HG03378 (cell line): Measurements from ENCODE around the gene MRPL40.
A peak's percentile ranks its signal among the peaks of the same experiment; 100 is the strongest.

Experiments
- ATAC-seq: cut with Tn5 transposase; IDR thresholded peaks from one replicate; pipeline ENCODE4 v1.9.1; 2021; ENCODE audit warnings: mild to moderate bottlenecking, moderate library complexity; ENCODE audit not compliant: unreplicated experiment

MRPL40 gene

DNA sequence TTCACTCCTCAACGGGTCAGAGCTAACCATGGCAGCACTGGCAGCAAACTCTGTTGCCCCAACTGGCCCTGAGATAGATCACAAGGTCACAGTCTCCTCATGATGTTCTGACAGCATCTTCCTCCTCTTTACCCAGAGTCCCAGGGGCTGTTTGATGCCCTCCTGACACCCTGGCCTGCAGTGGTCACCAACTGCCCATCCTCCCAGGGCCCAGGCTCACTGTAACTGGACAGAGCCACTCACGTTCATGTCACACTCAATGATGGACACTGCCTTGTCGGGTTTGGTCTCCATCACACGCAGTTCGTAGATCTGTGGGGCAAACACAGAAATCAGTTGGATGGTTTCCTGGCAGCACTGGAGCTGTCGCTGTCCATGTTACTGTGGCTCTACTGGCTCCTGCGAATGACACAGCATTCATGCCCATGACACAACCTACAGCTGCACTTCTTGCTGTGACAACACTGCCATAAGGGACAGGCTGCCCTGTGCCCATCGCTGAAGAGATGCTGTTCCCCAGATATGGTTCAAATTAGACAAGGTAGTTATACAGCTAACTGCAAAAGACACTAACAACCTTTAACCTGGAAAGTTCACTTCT lies 25.6 kb downstream of the MRPL40 start:
- no peak for ATAC-seq

DNA sequence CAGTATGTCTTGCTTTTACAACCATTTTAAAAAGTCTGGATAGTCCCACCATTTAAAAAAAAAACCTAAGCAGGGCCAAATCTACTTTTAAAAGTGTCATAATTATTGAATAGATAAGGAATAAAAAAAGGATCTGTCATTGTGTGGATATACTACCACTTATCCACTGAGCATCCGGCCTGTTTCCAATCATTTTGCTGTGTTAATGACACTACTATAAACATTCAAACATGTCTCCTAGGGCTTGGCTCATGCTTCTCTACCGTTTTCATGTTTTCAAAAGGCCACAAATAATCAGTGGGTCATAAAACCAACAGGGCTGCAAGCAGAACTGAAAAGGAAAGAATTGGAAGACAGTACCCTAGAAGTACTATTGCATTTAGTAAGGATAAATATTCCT lies 27.7 kb downstream of the MRPL40 start:
- no peak for ATAC-seq

DNA sequence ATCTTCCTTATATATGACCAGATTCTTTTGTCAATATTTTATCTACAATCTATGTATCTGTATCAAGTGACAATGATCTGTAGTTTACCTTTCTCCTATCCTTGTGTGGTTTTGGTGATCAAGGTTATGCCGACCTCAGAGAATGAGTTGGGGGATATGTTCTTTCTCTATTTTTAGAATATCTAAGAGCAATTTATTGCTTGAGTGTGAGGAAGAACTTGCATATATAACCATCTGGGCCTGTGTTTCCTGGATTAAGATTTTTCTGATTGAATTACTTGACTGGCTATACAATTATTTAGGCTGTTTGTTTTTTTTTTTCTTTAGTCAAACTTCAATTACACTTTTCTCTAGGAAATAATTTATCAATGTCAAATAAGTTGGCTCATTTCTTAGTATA lies 29.2 kb downstream of the MRPL40 start:
- ATAC-seq = no peak

DNA sequence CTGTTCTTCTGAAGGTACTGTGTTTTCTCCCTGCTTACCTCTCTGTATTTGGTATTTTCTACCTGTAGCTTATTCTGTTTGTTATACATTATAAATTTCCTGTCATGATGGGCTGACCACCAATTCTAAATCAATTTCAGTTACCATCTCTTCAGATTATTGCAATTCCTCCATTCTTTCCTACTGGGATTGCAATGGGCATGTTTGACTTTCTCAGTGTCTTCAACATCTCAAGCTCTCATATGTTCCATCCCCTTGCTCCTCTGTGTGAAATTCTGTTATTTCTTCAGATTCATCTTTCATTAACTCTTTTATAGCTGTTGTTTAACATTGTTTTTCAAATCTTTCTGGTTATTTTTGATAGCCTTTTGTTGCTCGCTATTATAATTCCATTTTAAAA lies 30.7 kb downstream of the MRPL40 start:
- no peak for ATAC-seq

DNA sequence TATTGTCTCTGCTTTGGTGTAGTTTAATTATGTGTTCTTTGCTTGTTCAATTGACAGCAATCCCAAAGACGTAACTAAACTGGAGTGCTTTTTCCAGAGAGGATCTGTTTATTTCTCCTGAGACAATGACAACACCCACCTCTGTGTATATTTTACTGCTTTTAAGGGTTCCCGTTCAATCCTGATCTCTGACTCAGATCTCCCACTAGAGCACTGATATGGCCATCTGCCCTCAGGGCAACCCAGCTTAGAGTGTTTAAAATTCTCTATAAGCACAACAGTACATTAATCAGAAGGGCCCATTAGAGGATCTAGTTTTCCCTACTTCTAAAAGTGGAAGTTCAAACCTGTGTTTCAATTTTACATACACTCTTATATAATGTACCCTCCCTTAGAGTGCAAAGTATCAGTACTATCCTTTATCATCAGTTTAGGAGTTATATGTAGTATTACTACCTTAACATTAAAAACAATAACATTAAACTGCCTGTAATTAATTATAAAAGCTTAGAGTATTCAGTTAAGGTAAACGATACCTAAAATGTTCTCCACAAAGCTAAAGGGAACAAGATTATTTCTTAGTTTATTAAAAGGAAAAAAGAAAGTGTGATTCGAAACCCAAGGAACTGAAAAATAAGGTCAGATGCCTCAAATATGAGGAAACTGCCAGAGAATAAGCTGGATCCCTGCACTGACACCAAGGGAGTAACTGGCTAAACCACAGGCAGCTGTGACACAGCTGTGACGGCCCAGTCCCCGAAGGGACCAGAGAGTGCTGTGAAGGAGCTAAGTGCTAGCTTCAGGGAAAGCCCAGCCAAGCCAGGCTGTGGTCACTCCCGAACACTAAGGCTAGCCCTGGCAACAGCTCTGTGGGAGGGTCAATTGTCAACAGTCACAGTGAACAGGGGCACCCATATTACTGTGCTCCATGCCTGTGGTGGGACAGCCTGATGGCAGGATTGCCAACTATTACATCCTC lies 31.4 kb downstream of the MRPL40 start:
- ATAC-seq = no peak

DNA sequence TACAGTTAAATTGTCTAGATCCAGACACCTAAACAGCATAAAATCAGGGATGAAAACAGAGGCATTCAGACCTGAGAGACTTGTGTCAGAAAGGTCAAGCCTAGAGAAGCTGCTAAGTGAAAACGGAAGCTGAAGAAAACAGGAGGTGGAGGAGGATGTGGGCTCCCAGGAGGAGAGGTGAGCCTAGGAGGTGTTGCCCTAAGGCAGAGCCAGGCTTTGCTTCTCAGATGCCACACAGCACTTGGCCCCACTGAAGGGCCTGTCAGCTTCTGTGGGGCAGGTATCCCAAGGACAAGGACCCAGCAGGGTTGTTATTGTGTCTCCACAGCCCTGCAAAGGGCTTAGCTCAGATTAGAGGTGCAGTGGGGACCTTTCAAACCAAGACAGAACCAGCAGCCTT lies 32.2 kb downstream of the MRPL40 start:
- no peak for ATAC-seq

DNA sequence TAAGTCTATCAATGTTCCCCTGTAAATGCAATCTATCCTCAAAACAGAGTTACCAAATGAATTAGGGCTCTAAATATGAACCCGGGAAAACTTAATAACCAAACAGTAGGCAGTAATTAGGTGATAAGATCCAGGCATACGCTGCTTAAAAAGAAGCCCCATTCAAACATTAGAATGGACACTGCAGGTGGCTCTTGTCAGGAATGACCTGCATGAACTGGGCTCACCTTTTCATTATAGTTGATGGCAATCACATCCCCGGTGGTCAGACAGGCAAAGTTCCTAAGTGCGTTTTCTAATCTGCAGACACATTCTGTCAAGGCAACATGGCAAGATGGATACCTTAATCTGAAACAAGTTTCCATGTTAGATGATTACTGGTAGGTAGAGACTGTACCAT lies 32.6 kb downstream of the MRPL40 start:
- ATAC-seq = no peak

DNA sequence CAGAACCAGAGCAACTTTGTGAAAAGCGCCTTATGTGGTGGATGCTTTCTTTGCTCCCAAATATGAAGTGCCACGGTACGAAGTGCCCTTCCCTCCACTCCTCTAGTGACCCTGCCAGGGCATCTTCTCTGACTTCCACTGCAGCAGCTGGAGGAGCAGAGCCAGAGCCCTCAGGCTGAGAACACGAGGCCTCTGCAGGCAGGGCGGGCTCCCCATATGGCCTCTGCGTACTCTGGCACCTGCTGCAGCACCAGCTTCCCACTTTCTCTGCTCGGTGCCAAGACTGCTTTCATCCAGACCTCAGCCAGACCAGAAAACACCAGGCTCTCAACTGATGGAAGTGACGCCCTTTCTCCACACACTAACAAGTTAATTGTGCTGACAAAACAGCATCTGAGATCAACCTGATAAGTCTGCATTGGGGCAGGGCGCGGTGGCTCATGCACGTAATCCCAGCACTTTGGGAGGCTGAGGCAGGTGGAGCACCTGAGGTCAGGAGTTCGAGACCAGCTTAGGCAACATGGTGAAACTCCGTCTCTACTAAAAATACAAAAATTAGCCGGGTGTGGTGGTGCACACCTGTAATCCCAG lies 33.9 kb downstream of the MRPL40 start:
- ATAC-seq = no peak

DNA sequence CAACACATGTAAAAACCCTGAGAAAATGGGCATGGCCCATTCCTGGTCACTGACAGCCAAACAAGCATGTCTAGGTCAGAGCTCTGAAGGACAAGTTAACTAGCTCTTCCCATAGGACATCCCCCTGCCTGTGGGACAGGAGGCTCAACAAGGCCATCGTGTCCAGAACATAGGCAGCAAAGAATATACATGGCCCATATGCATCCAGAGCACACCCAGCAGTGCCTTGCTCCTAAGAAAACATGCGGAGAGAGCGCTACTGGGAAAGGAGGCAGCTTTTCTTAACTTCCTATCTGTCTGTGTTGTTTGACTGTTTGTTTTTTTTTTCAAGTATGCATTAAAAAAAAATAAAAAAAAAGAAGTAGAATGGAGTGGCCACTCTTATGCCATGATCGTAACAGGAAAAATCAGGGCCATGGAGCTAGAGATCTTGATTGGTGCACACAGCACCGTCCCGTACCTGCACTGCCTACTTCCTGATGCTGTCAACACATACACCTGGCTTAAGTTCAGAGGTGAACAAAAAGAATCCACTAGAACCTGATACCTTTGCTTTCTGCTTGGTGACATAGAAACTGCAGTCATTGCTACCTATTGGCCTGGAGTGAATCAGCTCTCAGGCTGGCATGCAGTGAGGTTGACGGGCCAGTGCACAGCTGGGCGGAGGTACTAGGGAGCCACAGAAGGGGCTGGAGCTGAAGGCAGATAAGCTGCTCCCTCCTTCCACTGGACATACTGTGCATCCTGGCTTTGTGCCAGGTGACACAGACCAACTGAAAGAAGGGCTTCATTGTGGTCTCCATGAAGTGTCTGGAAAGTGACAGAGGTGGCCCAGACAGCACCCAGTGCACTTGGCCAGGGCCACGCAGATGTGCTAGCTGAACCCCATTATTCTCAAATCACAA lies 34.8 kb downstream of the MRPL40 start:
- no peak for ATAC-seq

DNA sequence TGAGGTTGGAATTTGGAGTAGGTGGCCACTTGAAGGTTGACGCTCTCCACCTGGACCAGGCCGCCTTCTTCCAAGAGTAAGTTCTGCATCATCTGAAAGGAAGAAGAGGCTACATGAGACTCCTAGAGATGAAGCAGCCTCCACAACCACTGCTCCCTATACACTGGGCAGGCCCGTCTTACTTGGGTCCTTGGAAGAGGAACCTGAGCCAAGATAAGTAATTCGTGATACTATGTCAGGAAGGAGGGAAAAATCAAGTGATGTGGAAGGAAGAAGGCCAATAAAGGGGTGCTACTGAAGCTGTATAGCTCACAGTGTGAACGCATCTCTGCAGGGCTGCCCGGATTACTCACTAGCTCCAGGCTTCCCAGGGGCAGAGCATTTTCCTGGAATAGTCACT lies 35.6 kb downstream of the MRPL40 start:
- no peak for ATAC-seq

DNA sequence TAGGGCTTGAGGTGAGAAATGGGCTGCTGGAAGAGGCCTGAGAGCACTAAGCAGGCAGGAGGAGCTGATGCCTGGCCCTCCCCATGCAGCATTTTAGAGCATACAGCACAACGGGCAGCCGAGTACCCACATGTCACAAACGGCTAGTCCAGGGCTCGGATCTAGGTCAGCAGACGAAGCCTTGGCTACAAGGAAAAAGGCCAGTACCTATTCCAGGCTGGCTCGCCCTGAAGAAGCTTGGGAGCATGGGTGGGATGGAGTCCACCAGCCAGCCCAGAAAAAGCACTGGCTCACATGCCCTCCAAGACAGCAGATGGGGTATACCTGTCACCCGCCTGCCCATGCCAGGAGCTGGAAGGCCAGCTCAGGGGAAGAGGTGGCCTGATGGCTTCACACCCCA lies 37.1 kb downstream of the MRPL40 start:
- no peak for ATAC-seq

DNA sequence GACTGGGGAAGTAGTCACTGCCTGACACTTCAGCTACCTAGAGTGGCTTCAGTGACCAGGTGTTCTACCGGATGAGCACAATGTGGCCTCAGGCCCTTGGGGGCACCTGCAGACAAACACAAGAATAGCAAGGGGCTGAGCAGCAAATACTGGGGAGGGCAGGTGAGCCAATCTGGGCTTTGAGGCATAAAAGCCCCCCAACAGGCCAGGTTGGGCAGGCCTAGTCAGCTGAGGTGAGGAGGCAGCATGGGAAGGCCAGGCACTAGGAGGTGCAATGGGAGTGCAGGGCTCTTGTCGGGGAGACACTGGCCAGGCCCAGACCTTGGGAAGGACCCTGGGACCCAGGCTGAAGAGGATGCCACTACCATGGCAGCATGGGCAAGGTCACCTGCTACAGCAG lies 37.7 kb downstream of the MRPL40 start:
- no peak for ATAC-seq

DNA sequence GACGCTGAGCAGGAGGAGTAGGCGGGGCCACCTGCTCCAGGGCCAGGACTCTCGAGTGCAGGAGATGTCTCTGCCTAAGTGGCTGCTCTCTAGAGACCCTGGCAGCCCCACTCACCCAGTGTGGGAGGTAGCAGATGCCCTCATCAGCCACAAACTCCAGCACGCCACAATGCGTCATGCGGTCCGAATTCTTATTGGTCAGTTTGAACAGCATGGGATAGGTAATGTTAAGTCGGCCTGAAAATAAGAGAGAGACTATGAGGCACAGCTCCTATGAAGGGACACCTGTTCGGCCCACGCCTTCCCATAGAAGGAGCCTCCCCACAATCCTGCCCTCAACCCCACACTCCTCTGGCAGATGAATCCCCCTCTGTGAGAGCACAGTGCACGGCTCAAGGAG lies 39.2 kb downstream of the MRPL40 start:
- ATAC-seq = no peak

DNA sequence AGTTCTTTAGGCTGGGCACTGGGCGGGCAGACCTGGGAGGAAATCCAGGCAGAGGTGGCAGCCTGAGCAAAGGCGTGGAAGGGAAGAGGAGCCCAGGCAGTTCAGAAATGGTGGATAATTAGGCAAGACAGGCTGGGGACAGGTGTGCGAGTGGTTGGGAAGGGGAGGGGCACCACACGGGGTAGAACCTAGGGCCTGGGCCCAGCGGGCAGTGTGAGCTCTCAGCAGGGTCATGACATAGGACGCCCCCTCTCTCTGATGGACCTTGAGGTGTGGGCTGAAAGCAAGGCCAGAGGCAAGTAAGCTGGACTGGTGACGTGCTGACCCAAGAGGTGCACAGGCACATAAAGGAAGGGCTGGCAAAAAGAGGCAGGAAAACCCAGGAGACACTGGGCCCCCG lies 39.9 kb downstream of the MRPL40 start:
- no peak for ATAC-seq

DNA sequence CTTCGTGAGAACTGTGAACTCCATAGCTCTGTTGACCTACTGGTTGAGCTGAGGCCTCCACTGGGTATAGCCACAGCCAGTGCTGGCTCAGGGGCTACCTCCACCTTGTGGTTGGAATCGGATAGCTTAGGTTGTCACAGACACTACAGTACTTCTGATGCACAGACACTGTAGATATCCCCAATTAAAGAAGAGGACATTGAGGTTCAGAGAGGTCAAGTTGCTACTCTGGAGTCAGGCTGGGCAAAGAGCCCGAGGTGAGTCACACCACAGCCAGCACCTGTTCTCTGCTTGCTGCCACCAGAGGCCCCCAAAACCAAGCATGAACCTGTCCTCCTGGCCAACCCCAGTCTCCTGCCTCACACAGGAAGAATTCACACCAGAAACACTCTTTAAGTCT lies 41.2 kb downstream of the MRPL40 start:
- ATAC-seq = no peak

DNA sequence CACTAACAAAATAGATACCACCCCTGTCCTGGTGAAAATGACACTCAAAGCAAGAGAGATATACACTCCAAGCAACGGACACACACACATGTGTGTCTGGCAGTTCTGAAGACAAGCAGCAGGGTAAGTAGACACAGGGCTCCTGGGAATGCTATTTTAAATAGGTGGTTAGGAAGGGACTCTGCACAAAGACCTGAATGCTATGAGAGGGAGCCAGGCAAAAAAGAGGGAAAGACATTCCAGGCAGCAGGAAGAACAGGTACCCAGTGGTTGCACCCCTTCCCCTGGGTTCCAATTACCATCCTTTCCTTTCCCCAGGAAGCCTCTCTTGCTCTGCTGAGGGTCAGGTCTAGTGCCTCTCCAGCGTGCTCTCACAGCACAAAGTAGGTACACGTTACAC lies 43.7 kb downstream of the MRPL40 start:
- no peak for ATAC-seq

DNA sequence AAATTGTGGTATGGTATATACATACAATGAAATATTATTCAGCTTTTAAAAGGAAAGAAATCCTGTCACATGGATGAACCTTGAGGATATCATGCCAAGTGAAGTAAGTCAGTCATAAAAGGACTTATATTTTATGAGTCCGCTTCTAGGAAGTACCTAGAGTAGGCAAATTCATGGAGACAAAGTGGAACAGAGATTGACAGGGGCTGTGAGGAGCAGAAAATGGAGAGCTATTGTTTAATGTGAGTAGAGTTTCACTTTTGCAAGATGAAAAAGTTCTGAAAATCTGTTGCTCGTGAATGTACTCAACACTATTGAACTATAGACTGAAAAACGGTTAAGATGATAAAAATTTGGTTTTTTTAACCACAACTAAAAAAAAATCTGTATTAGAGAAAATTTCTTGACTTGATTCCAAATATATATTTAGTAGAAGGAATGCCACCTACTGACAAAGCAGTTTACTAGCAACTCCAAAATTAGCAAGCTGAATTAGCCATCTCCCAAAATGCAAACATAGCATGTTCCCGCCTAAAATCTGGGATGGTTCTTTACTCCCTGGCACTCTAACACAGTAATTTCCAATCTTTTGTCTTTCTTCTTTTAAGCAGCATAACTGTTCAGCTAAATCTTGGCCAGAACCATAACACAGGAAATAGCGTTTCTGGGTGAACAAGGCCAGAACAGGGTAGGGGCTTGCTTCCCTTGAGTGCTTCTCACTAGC lies 45.1 kb downstream of the MRPL40 start:
- ATAC-seq = no peak

DNA sequence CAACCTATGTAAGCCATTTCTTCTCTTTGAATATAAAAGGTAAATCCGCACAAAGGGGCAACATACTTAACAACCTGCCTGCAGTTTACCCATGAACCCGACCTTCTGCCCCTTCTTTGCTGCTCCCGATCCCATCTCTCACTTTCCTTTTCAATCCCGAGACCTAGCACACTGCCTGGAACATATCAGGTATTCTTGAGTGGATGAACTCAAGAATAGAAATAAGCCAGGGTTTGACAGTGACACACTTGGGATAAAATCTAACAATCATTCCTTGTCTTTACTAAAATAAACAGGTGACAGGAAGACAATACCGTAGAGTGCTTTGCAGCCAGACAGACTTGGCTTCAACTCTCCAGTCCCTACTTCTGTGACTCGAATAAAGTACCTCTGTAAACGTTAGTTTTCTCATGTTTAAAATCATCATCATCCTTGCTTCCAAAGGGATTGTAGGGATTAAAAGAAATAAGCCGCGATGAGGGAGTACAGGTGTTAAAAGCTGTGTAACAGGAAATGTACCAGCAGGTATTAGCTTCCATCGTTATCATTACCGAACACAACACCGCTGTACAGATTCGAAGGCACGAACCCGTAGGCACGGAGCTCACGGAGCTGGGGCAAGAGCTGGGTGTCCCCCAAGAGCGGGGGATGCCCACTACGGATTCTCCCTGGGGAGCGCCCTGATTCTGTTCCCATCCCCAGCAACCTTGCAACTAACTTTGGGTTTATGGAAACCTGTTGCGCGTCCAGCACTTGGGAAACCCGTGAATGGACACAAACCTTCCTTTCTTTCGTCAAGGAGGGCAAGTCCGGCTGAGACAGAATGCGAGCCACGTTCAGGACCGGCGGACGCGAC lies 45.9 kb downstream of the MRPL40 start:
- no peak for ATAC-seq

DNA sequence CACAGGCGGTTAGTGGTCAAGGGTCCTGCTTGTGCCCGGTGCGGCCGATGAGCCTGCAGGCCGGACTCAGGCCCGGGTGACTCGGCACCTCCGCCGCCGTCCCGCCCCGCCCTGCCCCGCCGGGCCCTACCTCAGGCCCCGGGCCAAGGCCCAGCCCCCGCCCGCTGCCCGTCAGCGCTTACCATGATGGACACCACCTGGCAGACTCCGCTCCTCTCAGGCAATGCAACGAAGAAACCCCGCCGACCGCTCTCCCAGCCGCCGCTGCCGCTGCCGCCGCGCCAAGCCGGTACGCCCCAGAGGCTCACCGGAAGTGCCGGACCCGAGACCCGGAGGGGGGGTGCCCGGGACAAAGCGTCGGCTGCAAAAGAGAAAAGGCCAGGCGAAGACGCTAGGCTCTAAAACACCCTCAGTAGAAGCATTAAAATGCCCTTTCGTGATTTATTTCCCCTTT lies 46.6 kb downstream of the MRPL40 start, which contains the start of gene UFD1:
UFD1 (minus strand) TSS at position 293 of the 454 bp plus-strand sequence; CDS start at position 185, 108 bp downstream.
- ATAC-seq = peak; percentile 41
